OCI-LY3 (cell line): ENCODE data around the gene RIN1.

ENCODE experiments used
- CTCF ChIP-seq: fragments of 200-600, 300-600 bp; sonication (generic); IDR thresholded peaks from 2 replicates; pipeline ENCODE4 v1.5.1; 2014; ENCODE audit warnings: antibody characterized with exemption, low read length, low read depth
- EZH2phosphoT487 ChIP-seq: fragments of 200-600 bp; shearing (Covaris generic); IDR thresholded peaks from 2 replicates; pipeline ENCODE4 v1.6.1; 2018; ENCODE audit warnings: antibody characterized with exemption, mixed run types, low read depth

- TF ChIP-seq CTCF (no peak), EZH2phosphoT487 (no peak)
These were observed 8.8 kb downstream of the RIN1 start for GRCh38 chr11:66327171-66328030.
